A549 (cell line): Measurements from ENCODE around the gene ITPRIPL1.

Experiments used
- EP300 ChIP-seq, 2 experiments: fragments of >200 bp; sonication (Bioruptor Twin); formaldehyde crosslinking; IDR thresholded peaks; 2 replicates in 1 of 2; 3 replicates in 1 of 2; pipeline ENCODE4 v1.6.1; 2016 to 2017
- ESRRA ChIP-seq: fragments of 150-350 bp; IDR thresholded peaks from 2 replicates; pipeline ENCODE4 v1.6.1; 2014; ENCODE audit warnings: mild to moderate bottlenecking, low read length, borderline replicate concordance
- FOSL2 ChIP-seq, 2 experiments: fragments of 450-650 bp in 1 of 2; fragments of >200 bp in 1 of 2; sonication (Bioruptor Twin) in 1 of 2; formaldehyde crosslinking; IDR thresholded peaks; 2 replicates each; pipeline versions ENCODE4 v1.5.0 to v1.6.1; 2016 to 2020; ENCODE audit warnings: mild to moderate bottlenecking in 1 of 2, moderate library complexity in 1 of 2
- JUN ChIP-seq, 2 experiments: fragments of >200 bp; sonication (Bioruptor Twin); formaldehyde crosslinking; IDR thresholded peaks; 2 replicates in 1 of 2; 3 replicates in 1 of 2; pipeline ENCODE4 v1.6.1; 2016 to 2017
- KDM1A ChIP-seq: fragments of 200-600 bp; sonication (generic); IDR thresholded peaks from 2 replicates; pipeline ENCODE4 v1.6.1; 2016; ENCODE audit warnings: low read depth, mild to moderate bottlenecking
- NR3C1 ChIP-seq: fragments of >200 bp; sonication (Bioruptor Twin); formaldehyde crosslinking; IDR thresholded peaks from 3 replicates; pipeline ENCODE4 v1.6.1; 2017
- POLR2A ChIP-seq: IDR thresholded peaks from 2 replicates; pipeline ENCODE4 v1.6.1; 2012; ENCODE audit warnings: mild to moderate bottlenecking, low read length
- POLR2AphosphoS2 ChIP-seq: conservative IDR thresholded peaks from 2 replicates; pipeline ENCODE4 v1.6.1; 2012; ENCODE audit warnings: low read length, improper control_type of control experiment, inconsistent platforms
- TF ChIP-seq, protein P1 (sequence below): fragments of >200 bp; sonication (Bioruptor Twin); formaldehyde crosslinking; IDR thresholded peaks from 3 replicates; pipeline ENCODE4 v1.5.1; 2016
- TF ChIP-seq, protein P2 (sequence below): IDR thresholded peaks from 2 replicates; pipeline ENCODE4 v1.6.1; 2012

DNA sequence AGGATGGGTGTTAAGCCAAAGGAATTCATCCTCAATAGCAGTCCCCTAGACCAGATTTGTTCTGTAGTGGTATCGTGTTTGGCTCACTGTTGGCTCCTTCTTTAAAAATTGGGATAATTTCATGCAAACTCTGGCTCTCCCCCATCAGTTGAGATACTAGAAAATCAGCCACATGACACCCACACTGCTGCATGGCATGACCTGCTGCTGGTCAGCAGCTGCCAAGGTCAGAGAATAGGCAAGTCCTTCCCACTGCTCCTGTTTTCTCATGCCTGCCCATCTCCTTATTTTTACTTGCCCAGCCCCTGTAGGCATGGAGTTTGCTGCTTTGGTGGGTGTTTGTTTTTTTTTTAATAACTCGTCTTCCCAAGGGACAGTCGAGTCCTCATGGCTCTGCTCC lies 18.7 kb upstream of the ITPRIPL1 start:
- no peak for TF ChIP-seq KDM1A
- no peak for TF ChIP-seq EP300 (IDR thresholded peaks at IDR 0.05)
- TF ChIP-seq, protein P1, sequence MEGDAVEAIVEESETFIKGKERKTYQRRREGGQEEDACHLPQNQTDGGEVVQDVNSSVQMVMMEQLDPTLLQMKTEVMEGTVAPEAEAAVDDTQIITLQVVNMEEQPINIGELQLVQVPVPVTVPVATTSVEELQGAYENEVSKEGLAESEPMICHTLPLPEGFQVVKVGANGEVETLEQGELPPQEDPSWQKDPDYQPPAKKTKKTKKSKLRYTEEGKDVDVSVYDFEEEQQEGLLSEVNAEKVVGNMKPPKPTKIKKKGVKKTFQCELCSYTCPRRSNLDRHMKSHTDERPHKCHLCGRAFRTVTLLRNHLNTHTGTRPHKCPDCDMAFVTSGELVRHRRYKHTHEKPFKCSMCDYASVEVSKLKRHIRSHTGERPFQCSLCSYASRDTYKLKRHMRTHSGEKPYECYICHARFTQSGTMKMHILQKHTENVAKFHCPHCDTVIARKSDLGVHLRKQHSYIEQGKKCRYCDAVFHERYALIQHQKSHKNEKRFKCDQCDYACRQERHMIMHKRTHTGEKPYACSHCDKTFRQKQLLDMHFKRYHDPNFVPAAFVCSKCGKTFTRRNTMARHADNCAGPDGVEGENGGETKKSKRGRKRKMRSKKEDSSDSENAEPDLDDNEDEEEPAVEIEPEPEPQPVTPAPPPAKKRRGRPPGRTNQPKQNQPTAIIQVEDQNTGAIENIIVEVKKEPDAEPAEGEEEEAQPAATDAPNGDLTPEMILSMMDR, result no peak
- no peak for TF ChIP-seq FOSL2 (IDR thresholded peaks at IDR 0.05)
- no peak for TF ChIP-seq FOSL2 (CRISPR knock-in tag; IDR thresholded peaks at IDR 0.05)
- TF ChIP-seq ESRRA, result no peak
- no peak for TF ChIP-seq POLR2AphosphoS2
- TF ChIP-seq JUN (IDR thresholded peaks at IDR 0.05), result no peak
- no peak for TF ChIP-seq NR3C1
- no peak for TF ChIP-seq POLR2A
- TF ChIP-seq, protein P2, sequence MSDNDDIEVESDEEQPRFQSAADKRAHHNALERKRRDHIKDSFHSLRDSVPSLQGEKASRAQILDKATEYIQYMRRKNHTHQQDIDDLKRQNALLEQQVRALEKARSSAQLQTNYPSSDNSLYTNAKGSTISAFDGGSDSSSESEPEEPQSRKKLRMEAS, result no peak
